CD4-positive, alpha-beta T cell treated with Interleukin-1 beta for 1 hour (primary cell): Measurements from ENCODE around the gene GYS1.
"Not testable (repeated sequence)": the region's sequence is repeated elsewhere in the genome, so short reads cannot be mapped to it uniquely, and the experiment has no call there.

Experiments used
- DNase-seq, 2 donors: peaks; one replicate each; pipeline ENCODE4 v3.0.0-alpha.2; 2020 to 2022

Gene GYS1

DNA sequence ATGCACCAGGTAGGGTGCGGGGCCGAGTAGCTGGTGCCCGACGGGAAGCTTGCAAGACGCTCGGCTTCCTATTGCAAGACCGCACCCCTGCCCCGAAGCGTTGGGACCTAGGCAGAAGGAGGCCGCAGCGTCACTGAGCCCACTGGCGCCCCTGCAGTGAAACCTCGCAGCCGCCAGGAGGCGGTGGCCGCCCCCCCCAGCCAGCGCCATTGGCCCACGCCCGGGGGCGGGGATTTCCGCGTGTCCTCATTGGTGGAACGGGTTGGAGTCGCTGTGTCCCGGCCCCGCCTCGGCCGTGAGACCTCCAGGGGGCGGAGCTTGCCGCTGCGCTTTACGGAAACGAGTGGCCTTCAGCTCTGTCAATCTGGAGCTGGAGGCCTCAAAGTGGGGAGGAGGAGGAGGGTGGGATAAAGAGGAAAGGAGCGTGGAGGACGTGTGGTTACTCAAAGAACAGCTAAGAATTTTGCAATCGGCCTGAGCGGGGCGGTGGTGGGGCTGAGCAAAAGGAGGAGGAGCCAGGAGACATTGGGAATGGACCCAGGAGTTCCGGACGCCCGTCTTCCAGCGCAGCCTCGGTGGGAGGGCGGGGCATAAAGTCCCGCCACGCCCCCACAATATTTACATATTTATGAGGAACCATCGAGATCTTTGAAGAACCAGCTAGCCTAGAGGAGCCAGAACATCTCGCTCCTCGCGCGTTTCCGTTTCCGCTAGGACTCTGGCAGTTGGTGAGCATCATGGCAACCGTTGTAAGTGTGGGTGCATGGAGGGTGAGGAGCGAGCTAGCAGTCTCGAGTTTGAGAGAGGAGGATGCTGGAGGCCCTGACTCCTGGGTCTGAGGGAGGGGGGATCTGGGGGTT lies at the start of gene GYS1, which contains the start of gene RUVBL2:
Gene GYS1, minus strand, starts transcription at position 135 of the 860 bp plus-strand sequence. CDS start 197 bp downstream, outside the sequence.
Gene RUVBL2, plus strand, starts transcription at position 713 of the 860 bp plus-strand sequence. Its CDS starts 25 bp downstream, at position 738.
- DNase-seq = peak; percentile 100

DNA sequence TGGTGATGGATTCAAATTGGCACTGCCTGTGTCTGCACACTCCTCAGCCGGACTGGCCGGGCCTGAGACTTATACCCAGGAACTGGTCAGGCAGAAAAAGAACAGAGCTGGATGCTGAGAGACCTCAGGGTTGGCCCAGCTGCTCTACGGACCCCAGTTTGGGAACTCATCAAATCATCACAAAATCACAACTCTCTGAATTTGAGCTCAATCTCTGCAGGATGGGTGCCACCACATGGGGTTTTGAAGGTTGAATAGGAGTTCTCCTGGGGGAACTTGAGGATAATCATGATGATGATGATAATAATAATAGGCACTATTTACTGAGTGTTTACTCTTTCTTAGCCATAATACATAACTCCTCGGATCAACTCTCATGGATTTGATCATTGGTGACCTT lies 49.6 kb upstream of the GYS1 start:
- not testable (repeated sequence) for DNase-seq

DNA sequence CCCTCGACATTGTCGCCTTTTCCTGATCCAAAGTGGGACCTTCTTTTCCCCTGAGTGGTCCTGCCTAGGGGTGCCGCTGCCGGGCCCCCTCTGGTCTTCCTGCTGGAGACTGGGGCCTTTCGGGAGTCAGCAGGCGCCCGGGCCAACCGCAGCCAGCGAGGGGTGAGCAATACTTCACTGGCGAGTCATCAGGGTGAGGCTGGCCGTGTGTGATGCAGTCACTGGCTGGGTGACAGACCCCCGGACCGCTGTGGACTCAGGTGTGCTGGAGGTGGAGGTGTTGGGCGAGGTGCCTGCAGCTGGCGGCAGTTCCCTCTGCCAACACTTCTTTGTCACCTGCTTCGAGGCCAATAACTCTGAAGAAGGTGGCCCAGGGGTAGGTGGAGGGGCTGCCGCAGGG lies 49.1 kb upstream of the GYS1 start:
- DNase-seq = no peak

DNA sequence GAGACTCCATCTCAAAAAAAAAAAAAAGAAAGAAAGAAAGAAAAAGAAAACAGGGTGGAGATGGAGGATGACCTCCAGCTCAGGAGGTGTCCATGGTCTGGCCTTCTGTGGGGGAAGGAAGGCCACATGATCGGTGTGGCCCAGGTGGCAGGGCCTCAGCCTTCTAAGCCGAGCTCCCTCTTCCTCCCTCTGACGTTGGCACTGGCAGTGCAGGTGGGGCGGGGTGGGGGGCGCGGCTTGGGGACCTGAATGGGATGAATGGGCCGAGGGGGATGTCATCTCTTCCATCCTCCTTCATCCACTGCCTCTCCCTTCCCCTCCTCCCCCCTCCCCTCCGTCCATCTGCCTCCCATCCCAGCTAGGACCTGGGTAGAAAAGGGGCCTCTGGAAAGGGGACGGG lies 46.6 kb upstream of the GYS1 start:
- not testable (repeated sequence) for DNase-seq

DNA sequence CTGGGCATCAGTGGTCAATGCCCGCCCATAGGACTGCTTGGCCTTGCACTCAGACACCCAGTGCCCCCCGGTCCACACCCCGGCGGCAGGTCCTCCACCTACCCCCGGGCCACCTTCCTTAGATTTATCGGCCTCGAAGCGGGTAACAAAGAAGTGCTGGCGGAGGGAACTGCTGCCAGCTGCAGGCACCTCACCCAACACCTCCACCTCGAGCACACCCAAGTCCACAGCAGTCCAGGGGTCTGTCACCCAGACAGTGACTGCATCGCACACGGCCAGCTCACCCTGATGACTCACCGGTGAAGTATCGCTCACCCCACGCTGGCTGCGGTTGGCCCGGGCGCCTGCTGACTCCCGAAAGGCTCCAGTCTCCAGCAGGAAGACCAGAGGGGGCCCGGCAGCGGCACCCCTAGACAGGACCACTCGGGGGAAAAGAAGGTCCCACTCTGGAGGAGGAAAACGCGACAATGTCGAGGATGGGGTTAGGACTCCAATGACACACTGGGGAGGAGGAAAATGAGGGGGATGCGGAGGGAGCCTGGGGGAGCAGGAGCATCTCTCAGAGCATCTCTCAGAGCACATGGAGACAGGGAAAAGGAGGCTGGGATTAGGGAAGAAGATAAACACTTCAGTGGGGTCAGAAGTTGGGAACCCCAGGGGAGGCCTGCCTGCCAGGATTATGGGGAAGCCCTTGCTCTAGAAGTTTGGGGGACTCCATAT lies 45.6 kb upstream of the GYS1 start:
- DNase-seq = not testable (repeated sequence)

DNA sequence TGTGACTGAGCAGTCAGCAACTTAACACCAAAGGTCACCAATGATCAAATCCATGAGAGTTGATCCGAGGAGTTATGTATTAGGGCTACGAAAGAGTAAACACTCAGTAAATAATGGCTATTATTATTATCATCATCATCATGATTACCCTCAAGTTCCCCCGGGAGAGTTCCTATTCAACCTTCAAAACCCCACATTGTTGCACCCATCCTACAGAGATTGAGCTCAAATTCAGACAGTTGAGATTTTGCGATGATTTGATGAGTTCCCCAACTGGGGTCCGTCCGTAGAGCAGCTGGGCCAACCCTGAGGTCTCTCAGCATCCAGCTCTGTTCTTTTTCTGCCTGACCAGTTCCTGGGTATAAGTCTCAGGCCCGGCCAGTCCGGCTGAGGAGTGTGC lies 45.0 kb upstream of the GYS1 start:
- not testable (repeated sequence) for DNase-seq

DNA sequence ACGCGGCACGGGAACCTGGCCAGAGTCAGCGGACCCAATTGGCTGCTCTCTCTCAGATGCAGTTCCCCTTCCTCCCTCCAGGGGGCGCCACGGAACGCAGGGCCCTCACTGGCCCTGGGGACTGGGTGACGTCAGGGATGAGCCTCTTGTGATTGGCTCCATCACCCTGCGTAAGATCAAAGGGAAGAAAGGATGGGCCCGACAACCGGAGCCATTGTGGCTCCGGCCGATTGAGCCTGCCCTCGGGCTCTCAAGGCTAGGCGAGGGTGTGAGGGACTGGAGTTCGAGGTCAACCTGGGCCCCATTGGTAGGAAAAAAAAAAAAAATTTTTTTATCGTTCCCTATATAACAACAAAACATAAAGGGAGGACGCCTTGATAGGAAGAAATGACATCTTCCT lies 43.7 kb upstream of the GYS1 start, which contains the start of gene CGB1:
Gene CGB1, minus strand, starts transcription at position 81 of the 400 bp plus-strand sequence. CDS start 184 bp downstream, outside the sequence.
- peak in 1 of 2 donors; percentile 26 for DNase-seq

DNA sequence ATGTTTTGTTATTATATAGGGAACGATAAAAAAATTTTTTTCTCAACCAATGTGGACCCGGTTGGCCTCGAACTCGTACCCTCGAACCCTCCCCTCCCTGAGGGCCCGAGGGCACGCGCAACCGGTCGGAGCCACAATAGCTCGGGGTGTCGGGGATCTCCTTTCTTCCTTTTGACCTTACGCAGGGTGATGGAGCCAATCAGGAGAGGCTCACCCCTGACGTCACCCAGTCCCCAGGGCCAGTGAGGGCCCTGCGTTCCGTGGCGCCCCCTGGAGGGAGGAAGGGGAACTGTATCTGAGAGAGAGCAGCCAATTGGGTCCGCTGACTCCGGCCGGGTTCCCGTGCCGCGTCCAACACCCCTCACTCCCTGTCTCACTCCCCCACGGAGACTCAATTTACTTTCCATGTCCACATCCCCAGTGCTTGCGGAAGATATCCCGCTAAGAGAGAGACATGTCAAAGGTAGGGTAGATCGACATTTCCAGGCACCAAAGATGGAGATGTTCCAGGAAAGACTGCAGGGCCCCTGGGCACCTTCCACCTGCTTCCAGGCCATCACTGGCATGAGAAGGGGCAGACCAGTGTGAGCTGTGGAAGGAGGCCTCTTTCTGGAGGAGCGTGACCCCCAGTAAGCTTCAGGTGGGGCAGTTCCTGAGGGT lies 38.7 kb upstream of the GYS1 start, which contains the start of gene CGB2:
Gene CGB2, plus strand, starts transcription at position 249 of the 660 bp plus-strand sequence. Its CDS starts 206 bp downstream, at position 455.
- peak; percentile 54 to 64 for DNase-seq

DNA sequence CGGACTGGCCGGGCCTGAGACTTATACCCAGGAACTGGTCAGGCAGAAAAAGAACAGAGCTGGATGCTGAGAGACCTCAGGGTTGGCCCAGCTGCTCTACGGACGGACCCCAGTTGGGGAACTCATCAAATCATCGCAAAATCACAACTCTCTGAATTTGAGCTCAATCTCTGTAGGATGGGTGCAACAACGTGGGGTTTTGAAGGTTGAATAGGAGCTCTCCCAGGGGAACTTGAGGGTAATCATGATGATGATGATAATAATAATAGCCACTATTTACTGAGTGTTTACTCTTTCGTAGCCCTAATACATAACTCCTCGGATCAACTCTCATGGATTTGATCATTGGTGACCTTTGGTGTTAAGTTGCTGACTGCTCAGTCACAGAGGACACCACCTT lies 37.2 kb upstream of the GYS1 start:
- DNase-seq = not testable (repeated sequence)

DNA sequence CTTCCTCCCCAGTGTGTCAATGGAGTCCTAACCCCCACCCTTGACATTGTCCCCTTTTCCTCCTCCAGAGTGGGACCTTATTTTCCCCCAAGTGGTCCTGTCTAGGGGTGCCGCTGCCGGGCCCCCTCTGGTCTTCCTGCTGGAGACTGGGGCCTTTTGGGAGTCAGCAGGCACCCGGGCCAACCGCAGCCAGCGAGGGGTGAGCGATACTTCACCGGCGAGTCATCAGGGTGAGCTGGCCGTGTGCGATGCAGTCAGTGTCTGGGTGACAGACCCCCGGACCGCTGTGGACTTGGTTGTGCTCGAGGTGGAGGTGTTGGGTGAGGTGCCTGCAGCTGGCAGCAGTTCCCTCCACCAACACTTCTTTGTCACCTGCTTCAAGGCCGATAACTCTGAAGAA lies 36.6 kb upstream of the GYS1 start:
- not testable (repeated sequence) for DNase-seq

DNA sequence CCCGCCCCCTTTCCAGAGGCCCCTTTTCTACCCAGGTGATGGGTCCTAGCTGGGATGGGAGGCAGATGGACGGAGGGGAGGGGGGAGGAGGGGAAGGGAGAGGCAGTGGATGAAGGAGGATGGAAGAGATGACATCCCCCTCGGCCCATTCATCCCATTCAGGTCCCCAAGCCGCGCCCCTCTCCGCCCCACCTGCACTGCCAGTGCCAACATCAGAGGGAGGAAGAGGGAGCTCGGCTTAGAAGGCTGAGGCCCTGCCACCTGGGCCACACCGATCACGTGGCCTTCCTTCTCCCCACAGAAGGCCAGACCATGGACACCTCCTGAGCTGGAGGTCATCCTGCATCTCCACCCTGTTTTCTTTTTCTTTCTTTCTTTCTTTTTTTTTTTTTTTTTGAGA lies 35.6 kb upstream of the GYS1 start:
- not testable (repeated sequence) for DNase-seq

DNA sequence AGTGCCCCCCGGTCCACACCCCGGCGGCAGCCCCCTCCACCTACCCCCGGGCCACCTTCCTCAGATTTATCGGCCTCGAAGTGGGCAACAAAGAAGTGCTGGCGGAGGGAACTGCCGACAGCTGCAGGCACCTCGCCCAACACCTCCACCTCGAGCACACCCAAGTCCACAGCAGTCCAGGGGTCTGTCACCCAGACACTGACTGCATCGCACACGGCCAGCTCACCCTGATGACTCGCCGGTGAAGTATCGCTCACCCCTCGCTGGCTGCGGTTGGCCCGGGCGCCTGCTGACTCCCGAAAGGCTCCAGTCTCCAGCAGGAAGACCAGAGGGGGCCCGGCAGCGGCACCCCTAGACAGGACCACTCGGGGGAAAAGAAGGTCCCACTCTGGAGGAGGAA lies 32.5 kb upstream of the GYS1 start:
- DNase-seq = not testable (repeated sequence)

DNA sequence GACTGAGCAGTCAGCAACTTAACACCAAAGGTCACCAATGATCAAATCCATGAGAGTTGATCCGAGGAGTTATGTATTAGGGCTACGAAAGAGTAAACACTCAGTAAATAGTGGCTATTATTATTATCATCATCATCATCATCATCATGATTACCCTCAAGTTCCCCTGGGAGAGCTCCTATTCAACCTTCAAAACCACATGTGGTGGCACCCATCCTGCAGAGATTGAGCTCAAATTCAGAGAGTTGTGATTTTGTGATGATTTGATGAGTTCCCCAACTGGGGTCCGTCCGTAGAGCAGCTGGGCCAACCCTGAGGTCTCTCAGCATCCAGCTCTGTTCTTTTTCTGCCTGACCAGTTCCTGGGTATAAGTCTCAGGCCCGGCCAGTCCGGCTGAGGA lies 32.0 kb upstream of the GYS1 start:
- not testable (repeated sequence) for DNase-seq

DNA sequence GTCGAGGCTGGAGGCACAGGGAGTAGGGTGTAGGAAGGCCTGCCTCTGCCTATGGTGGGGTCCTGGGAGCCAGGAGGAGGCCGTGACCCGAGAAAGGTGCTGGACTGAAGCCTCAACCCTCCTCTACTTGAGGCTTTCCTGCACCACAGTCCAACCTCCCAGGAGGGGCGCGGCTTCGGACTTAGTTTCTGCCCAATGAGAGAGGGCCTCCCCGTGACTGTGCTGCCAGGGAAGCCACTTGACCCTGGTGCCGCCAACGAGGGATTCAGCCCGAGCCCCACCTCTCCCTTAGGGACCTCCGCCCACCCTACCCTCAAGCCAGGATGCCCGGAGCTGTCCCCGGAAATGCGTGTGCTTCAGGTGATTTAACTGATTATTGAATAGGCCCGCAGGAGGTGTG lies 31.1 kb upstream of the GYS1 start, which contains the start of gene CGB3:
Gene CGB3, minus strand, starts transcription at position 101 of the 400 bp plus-strand sequence. CDS start 362 bp downstream, outside the sequence.
- not testable (repeated sequence) for DNase-seq

DNA sequence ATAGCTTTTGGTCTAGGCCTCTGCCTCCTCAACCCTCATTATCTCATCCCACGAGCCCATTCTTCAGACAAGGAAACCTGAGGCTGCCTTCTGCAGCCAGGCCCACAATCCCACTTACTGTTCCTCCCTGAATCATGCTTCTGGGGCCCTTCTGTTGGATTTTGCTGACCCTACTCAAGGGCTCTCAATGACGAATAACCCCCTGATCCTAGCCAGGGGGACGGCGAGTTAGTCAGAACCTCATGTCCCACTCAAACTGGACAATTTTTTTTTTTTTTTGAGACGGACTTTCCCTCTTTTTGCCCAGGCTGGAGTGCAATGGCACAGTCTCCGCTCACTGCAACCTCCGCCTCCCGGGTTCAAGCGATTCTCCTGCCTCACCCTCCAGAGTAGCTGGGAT lies 29.0 kb upstream of the GYS1 start:
- no peak for DNase-seq

DNA sequence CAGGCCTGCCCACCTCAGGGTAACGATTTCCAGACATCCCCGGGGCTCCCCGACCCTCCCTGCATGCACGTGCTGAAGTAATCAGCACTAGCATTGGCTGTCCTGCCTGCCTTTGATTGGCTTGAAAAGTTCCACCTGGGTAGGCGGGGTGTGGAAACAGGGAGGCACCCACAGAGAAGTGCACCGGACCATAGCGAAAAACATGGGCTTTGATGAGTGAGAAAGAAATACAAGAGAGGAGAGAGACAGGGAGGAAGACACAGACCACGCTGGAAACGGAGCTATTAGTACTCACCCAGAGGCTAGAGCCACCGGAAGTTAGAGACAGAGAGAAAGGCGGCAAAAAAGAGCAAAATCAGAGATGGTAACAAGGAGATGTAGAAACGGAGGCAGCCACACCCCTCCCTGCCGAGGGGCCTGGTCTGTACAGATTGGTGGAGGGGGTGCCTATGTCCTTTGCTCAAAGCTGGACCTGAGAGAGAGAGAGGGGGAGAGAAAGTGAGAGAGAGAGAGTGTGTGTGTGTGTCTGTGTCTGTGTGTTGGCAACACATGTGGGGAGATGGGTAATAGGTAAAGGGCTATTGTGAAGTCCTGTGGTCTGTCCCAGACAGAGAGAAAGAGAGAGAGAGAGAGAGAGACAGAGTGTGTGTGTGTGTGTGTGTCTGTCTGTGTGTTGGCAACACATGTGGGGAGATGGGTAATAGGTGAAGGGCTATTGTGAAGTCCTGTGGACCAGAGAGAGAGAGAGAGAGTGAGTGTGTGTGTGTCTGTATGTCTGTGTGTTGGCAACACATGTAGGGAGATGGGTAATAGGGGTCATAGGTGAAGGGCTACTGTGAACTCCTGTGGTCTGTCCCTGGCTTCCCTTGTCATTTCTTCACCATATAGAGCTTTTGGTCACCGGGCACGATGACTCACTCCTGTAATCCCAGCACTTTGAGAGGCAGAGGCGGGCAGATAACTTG lies 28.1 kb upstream of the GYS1 start:
- no peak for DNase-seq

DNA sequence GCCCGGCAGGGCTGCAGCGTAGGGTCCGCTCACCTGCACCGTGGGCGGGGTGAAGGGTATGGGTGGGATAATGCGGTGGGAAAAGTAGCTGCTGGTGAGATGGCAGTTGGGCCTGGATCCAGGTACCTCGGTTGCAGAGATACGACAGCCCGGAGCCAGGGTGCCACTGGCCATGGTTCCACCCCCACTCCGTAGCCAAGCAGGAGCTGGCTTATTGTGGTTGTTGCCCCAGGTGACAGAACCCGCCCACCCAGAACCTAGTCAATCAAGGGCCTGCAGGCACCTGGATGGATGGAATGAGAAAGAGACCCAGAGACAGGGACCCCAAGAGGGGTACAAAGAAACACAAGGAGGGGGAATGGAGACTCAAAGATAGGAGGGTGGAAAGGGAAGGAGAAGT lies 27.2 kb upstream of the GYS1 start:
- no peak for DNase-seq

DNA sequence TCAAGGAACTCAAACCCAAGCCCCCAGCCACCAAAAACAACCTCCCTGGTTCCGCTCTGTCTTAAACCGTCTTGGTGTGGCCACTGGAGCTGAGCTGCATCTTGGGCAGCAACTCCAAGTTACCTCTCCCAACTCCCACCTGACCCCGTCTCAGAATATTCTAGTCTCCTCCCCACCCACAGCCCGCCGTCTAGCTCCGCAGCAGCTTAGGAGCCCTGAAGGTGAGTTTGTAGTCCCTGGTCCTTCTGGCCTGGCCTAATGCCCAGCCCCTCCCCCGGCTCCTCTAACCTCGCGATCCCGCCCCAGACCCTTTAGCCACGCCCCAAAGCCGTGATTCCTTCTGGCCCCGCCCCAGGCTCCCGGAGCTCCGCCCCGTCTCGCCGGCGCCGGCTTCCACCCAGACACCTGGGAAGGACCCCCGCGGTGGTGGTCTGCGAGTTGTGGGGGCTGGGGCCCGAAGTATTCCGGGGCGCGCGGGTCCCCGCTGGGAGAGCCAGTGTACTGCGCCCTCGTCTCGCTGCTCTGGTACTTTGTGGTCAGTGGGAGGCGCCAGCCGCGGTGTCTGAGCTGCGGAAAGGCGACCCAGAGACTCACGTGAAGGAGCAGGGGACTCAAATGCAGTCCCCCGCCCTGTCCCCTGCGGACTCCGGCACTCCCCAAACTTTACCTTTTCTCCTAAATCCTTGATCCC lies 26.3 kb upstream of the GYS1 start:
- peak; percentile 70 for DNase-seq

DNA sequence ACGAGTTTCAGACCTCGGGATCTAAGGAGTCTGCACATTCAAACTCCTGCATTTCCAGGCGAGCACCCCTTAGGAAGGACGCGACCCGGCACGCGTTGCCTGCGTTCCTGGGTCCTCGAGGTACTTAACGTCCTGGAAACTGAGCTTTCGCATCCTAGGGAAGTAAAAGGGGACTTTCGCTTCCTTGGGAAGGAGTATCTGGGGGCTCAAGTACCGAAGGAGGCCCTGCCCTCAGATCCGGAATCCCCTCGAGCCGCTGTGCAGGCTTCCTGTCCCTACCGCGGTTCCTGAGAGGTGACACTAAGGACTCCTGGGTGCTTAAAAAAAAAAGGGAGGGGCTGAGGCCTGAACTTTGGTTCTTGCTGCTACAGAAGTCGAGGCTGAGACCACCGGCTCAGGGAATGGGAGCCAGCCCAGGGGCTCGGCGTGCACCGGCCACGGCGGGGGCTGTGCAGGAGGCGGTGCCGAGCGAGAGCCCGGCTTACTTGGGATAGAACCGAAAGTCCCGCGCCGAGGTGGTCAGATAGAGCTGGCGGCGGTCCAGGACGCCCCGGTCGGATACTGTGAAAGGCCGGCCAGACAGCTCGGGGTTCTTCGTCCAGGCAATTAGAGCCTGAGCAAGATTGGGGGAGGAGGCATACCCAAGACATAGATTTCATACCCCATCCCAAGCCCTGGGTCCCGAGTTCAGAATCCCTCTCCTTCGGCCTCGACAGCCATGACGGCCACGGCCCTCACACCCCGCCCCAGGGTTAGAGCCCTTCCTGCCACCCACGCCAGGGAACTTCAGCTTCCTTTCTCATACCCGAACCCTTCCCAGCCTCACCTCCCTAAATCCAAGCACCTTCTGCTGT lies 25.5 kb upstream of the GYS1 start:
- peak in 1 of 2 donors; percentile 21 for DNase-seq
